Measurements from ENCODE around the gene C18orf32. TPM values are rescaled to one million over a fixed set of nuclear protein-coding genes. Genes with fewer than 3 reads are reported as not detected.
A peak's percentile ranks its signal among the peaks of the same experiment; 100 is the strongest.
"Not testable (repeated sequence)": the region's sequence is repeated elsewhere in the genome, so short reads cannot be mapped to it uniquely, and the experiment has no call there.

C18orf32 gene
- total and polyA plus RNA-seq, 10 donors = 33.3 to 66.7 (median 41.1) TPM

GRCh38 chr18:49479381-49480137, 7.5 kb downstream of the C18orf32 start:
- no peak overlapping the region for H3K4me3 ChIP-seq
- no peak for DNase-seq
- TF ChIP-seq POLR2AphosphoS5 (IDR thresholded peaks at IDR 0.05) (no peak), POLR2A (IDR thresholded peaks at IDR 0.05) (no peak), CTCF (IDR thresholded peaks at IDR 0.05 in 8 of 11, conservative IDR thresholded peaks at IDR 0.05 in 3 of 11) (no peak)
- no peaks in the 10 kb centered on the region for H3K27me3 ChIP-seq (replicated peaks in 1 of 7)
- no peak overlapping the region for H3K27ac ChIP-seq
- intact Hi-C loops (cut with DNase I; ENCODE audit: low total_unique reads) = loop anchor here (10.0 kb wide), 1 partner anchor 785 kb away; the partner anchor contains the start of gene CFAP53
- H3K9me3 ChIP-seq = no peaks in the 10 kb centered on the region
- peaks cover 0 to 32% (median 13%) of the 10 kb centered on the region in 6 donors for H3K4me1 ChIP-seq
- WGBS, 5 donors = 92 to 97% (median 94%) methylated on average over 5 of the region's 5 CpGs
- peaks cover 5 to 65% (median 42%) of the 10 kb centered on the region in 6 donors for H3K36me3 ChIP-seq

- peaks cover 5 to 45% (median 25%) of the 10 kb centered on the region in 6 donors for H3K36me3 ChIP-seq
- no peak for DNase-seq
- no peaks in the 10 kb centered on the region for H3K27me3 ChIP-seq (replicated peaks in 1 of 7)
- H3K27ac ChIP-seq = peak overlapping the region in 7 of 8 donors; percentile 49 to 83 (median 74)
- peaks cover 0 to 19% (median 5%) of the 10 kb centered on the region in 6 donors for H3K4me1 ChIP-seq
- 44 to 58% (median 47%) methylated on average over 11 of the region's 11 CpGs for WGBS, 5 donors
- no peaks in the 10 kb centered on the region for H3K9me3 ChIP-seq
- intact Hi-C loops (cut with DNase I; ENCODE audit: low total_unique reads) = no loop called here
- TF ChIP-seq POLR2A (IDR thresholded peaks at IDR 0.05) = no peak
- no peak for TF ChIP-seq CTCF (IDR thresholded peaks at IDR 0.05 in 8 of 11, conservative IDR thresholded peaks at IDR 0.05 in 3 of 11)
- no peak for TF ChIP-seq POLR2AphosphoS5 (IDR thresholded peaks at IDR 0.05)
- H3K4me3 ChIP-seq = peak overlapping the region in 1 of 8 donors; percentile 30
Observed at GRCh38 chr18:49476664-49477411, 10.2 kb downstream of the C18orf32 start.

- H3K27me3 ChIP-seq (replicated peaks in 1 of 7); H3K9me3 ChIP-seq; H3K4me3 ChIP-seq; DNase-seq; H3K27ac ChIP-seq; intact Hi-C loops (cut with DNase I; ENCODE audit: low total_unique reads): not testable (repeated sequence)
- 91 to 96% (median 95%) methylated on average over 6 of the region's 6 CpGs for WGBS, 5 donors
- Histone ChIP-seq H3K4me1 (peaks cover 0 to 19% (median 5%) of the 10 kb centered on the region in 6 donors), H3K36me3 (peaks cover 0 to 26% (median 8%) of the 10 kb centered on the region in 6 donors)
Observed at GRCh38 chr18:49474935-49475334, 12.1 kb downstream of the C18orf32 start.

- intact Hi-C loops (cut with DNase I; ENCODE audit: low total_unique reads) = no loop called here
- Histone ChIP-seq H3K27me3 (replicated peaks in 1 of 7) (no peaks in the 10 kb centered on the region), H3K36me3 (peaks cover 0 to 14% (median 0%) of the 10 kb centered on the region in 6 donors), H3K4me1 (peaks cover 0 to 19% (median 5%) of the 10 kb centered on the region in 6 donors), H3K9me3 (peaks cover 0 to 5% (median 1%) of the 10 kb centered on the region in 8 donors), H3K4me3 (no peak overlapping the region), H3K27ac (no peak overlapping the region)
- WGBS, 5 donors = 71 to 91% (median 75%) methylated on average over 4 of the region's 4 CpGs
- no peak for DNase-seq
- no peak for TF ChIP-seq POLR2AphosphoS5 (IDR thresholded peaks at IDR 0.05)
- TF ChIP-seq POLR2A (IDR thresholded peaks at IDR 0.05) = no peak
- TF ChIP-seq CTCF (IDR thresholded peaks at IDR 0.05 in 8 of 11, conservative IDR thresholded peaks at IDR 0.05 in 3 of 11) = no peak
Observed at GRCh38 chr18:49473721-49474120, 13.3 kb downstream of the C18orf32 start.
